Body of pancreas (tissue), 4 donors: ENCODE results near the gene STAT5A. TPM values are rescaled to one million over a fixed set of nuclear protein-coding genes. Genes with fewer than 3 reads are reported as not detected.
A peak's percentile ranks its signal among the peaks of the same experiment; 100 is the strongest.
"Not testable (repeated sequence)": the region's sequence is repeated elsewhere in the genome, so short reads cannot be mapped to it uniquely, and the experiment has no call there.

Experiments
- ATAC-seq: fragments of 150-250 bp; one replicate; pipeline ENCODE4 v1.9.1; 2016
- DNase-seq, 4 donors: peaks; one replicate each; pipeline ENCODE4 v3.0.0-alpha.2; 2019
- H3K27ac ChIP-seq, 4 donors: fragments of 200-600 bp; sonication (generic); 1 replicate in 3 of 4; 2 replicates in 1 of 4; pipeline versions ENCODE4 v1.5.1 to v1.6.1; 2016 to 2019; ENCODE audit warnings: mild to moderate bottlenecking in 1 of 4, mixed read lengths in 1 of 4, moderate library complexity in 1 of 4
- H3K27me3 ChIP-seq, 2 donors: fragments of 200-600 bp; sonication (generic); one replicate each; pipeline ENCODE4 v1.6.0; 2016; ENCODE audit warnings: mild to moderate bottlenecking in 1 of 2
- H3K36me3 ChIP-seq, 2 donors: fragments of 200-600 bp; sonication (generic); replicated peaks in 1 of 2; 2 replicates each; pipeline ENCODE4 v1.5.1; 2016; ENCODE audit warnings: low read depth in 2 of 2; ENCODE audit not compliant: insufficient read depth in 1 of 2
- H3K4me1 ChIP-seq: fragments of 200-600 bp; sonication (generic); one replicate; pipeline ENCODE4 v1.6.0; 2016
- H3K4me3 ChIP-seq, 2 donors: fragments of 200-600 bp; sonication (generic); 1 replicate in 1 of 2; 2 replicates in 1 of 2; pipeline ENCODE4 v1.5.1; 2016 to 2019
- H3K9me3 ChIP-seq, 3 donors: fragments of 200-600 bp; sonication (generic); 1 replicate in 2 of 3; 2 replicates in 1 of 3; pipeline ENCODE4 v1.5.1; 2016
- POLR2A ChIP-seq, 3 donors: fragments of 450-650 bp; IDR thresholded peaks; one replicate each; pipeline ENCODE4 v1.6.1; 2016; ENCODE audit warnings: antibody characterized with exemption in 3 of 3, mild to moderate bottlenecking in 2 of 3
- WGBS, 2 donors: methylation state at CpG; one replicate each; pipeline ENCODE4 v1.1.5; 2017; 5-methylcytosine and 5-hydroxymethylcytosine counted together
- intact Hi-C: fragments of 100-400 bp; cut with DNase I; formaldehyde crosslinking; loops from one replicate; pipeline ENCODE4 v1.15.1; 2023
- total RNA-seq, 2 donors: library from RNA; depleted of rRNA; stranded (reverse); fragments of >200 nt; gene quantifications; one replicate each; pipeline ENCODE4 v1.1.0, GENCODE V29; 2016
- TF ChIP-seq, protein P1 (sequence below), 7 experiments: fragments of 450-650 bp in 4 of 7; fragments of 200-600 bp in 3 of 7; sonication (generic) in 3 of 7; IDR thresholded peaks; one replicate each; pipeline ENCODE4 v1.5.1; 2016 to 2019; ENCODE audit warnings: antibody characterized with exemption in 7 of 7

STAT5A gene
- total RNA-seq, 2 donors from 2014 or later: 25.2 to 52.1 TPM

DNA sequence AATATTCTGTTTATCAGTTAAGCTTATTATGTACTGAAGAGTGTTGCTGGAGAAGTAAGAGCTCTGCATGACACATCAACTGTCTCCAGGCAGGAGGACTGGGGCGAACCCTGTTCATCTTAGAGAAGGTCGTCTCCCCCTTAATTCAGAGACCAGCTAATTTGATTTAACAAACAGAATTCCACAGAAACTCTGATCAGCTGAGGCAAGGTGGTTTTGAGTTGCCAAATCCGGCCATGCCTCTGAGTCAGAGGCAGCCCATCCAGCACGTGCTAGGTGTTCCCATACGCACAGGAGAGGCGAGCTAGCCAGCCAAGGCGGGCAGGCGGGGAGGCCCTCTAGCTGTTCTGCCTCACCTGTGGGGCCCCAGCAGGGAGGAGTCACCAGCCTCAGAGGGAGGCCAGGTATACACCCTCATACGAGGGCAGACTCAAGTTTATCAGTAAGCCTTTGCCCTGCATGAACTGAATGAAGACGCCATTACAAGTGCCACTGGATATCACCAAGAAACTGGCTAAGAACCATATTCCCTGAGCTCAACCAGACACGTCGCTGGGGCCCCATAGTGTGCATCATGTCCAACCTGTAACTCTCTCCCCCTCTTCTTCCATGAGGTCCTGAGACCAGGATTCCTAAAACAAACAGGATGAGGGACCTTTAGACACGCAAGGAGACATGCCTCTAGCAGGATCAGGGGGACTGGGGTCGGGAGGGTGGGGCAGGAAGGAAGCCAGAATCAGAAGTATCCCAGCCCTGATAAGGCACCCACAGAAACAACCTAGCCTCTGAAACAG lies 25.7 kb downstream of the STAT5A start:
- intact Hi-C loops: loop anchor here (10.0 kb wide), 1 partner anchor 201 kb away; no protein-coding TSS in a partner anchor
- Histone ChIP-seq H3K27me3 (no peaks in the 10 kb centered on the region), H3K27ac (no peak overlapping the region), H3K4me1 (peaks cover 30% of the 10 kb centered on the region), H3K9me3 (no peaks in the 10 kb centered on the region), H3K4me3 (no peak overlapping the region), H3K36me3 (peaks cover 0 to 33% of the 10 kb centered on the region in 2 donors)
- ATAC-seq (no peak), DNase-seq (no peak)
- 80 to 91% methylated on average over 13 to 14 of the region's 14 CpGs for WGBS, 2 donors
- TF ChIP-seq, protein P1, sequence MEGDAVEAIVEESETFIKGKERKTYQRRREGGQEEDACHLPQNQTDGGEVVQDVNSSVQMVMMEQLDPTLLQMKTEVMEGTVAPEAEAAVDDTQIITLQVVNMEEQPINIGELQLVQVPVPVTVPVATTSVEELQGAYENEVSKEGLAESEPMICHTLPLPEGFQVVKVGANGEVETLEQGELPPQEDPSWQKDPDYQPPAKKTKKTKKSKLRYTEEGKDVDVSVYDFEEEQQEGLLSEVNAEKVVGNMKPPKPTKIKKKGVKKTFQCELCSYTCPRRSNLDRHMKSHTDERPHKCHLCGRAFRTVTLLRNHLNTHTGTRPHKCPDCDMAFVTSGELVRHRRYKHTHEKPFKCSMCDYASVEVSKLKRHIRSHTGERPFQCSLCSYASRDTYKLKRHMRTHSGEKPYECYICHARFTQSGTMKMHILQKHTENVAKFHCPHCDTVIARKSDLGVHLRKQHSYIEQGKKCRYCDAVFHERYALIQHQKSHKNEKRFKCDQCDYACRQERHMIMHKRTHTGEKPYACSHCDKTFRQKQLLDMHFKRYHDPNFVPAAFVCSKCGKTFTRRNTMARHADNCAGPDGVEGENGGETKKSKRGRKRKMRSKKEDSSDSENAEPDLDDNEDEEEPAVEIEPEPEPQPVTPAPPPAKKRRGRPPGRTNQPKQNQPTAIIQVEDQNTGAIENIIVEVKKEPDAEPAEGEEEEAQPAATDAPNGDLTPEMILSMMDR (IDR thresholded peaks at IDR 0.05): no peak
- TF ChIP-seq POLR2A (IDR thresholded peaks at IDR 0.05): no peak

DNA sequence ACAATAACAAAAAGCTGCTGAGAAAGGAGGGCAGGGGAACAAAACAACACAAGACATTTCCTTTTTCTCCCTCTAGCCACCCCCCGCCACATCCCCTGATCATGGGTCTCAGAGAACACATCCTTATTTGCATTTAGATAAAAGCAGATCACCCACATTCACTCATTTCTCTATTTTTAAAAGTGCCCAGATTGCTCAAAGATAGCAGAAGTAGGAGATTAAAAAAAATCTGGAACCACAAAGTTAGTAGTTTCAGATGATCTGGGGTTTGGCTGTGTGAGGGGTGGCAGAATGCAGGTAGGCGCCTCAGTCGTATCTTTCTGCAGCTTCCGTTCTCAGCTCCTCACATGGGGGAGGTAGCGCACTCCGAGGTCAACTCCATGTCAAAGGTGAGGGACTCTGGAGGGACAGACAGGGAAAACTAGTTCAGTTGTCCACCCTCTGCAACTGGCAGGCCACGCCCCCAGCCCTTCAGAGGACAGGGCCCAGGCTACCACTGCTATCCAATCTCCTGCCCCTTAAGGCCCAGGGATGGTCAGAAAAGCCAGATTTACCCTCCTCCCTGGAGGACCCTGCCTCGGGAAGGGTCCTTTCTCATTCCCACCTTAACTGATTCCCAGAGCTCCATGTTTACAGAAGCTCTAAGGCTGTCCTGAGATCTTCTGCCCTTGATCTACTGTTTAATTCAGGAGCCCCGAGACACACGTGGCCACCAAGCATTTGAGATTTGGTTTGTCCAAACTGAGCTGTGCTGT lies 27.3 kb downstream of the STAT5A start:
- peaks cover 30% of the 10 kb centered on the region for H3K4me1 ChIP-seq
- 79 to 88% methylated on average over 10 of the region's 10 CpGs for WGBS, 2 donors
- intact Hi-C loops: loop anchor here (10.0 kb wide), 1 partner anchor 199 kb away; no protein-coding TSS in a partner anchor

GRCh38 chr17:42316755-42317154 lies 28.5 kb downstream of the STAT5A start:
- H3K36me3 ChIP-seq: peaks cover 0 to 38% of the 10 kb centered on the region in 2 donors
- H3K9me3 ChIP-seq: no peaks in the 10 kb centered on the region
- H3K27ac ChIP-seq: peak overlapping the region in 1 of 4 donors; percentile 22
- H3K4me1 ChIP-seq: peaks cover 23% of the 10 kb centered on the region
- H3K27me3 ChIP-seq: no peaks in the 10 kb centered on the region
- DNase-seq (no peak), ATAC-seq (no peak)
- intact Hi-C loops: loop anchor here (10.0 kb wide), 1 partner anchor 198 kb away; no protein-coding TSS in a partner anchor
- TF ChIP-seq POLR2A (IDR thresholded peaks at IDR 0.05): no peak
- TF ChIP-seq, protein P1 (IDR thresholded peaks at IDR 0.05): no peak
- 84 to 86% methylated on average over 4 of the region's 4 CpGs for WGBS, 2 donors
- H3K4me3 ChIP-seq: no peak overlapping the region

More for the DNA sequence above, 27.3 kb downstream of the STAT5A start:
- Histone ChIP-seq H3K27me3 (no peaks in the 10 kb centered on the region), H3K9me3 (no peaks in the 10 kb centered on the region), H3K36me3 (peaks cover 0 to 37% of the 10 kb centered on the region in 2 donors), H3K27ac (no peak overlapping the region), H3K4me3 (no peak overlapping the region)
- DNase-seq: no peak
- ATAC-seq: no peak
- TF ChIP-seq, protein P1 (IDR thresholded peaks at IDR 0.05): no peak
- TF ChIP-seq POLR2A (IDR thresholded peaks at IDR 0.05): no peak

GRCh38 chr17:42317266-42317845 lies 29.1 kb downstream of the STAT5A start:
- Histone ChIP-seq H3K4me1 (peaks cover 17% of the 10 kb centered on the region), H3K9me3 (no peaks in the 10 kb centered on the region), H3K27me3 (no peaks in the 10 kb centered on the region), H3K4me3 (no peak overlapping the region), H3K27ac (peak overlapping the region in 1 of 4 donors; percentile 22), H3K36me3 (peaks cover 0 to 42% of the 10 kb centered on the region in 2 donors)
- DNase-seq (peak in 2 of 4 donors; percentile 36 to 43), ATAC-seq (peak; percentile 41)
- intact Hi-C loops: loop anchor here (10.0 kb wide), 1 partner anchor 197 kb away; no protein-coding TSS in a partner anchor
- TF ChIP-seq POLR2A (IDR thresholded peaks at IDR 0.05): no peak
- TF ChIP-seq, protein P1 (IDR thresholded peaks at IDR 0.05): peak in 1 of 7 experiments; percentile 17
- WGBS, 2 donors: 21 to 33% methylated on average over 5 of the region's 5 CpGs

- H3K27ac ChIP-seq: peak overlapping the region in 1 of 4 donors; percentile 22
- peaks cover 14% of the 10 kb centered on the region for H3K4me1 ChIP-seq
- not testable (repeated sequence) for ATAC-seq, H3K4me3 ChIP-seq, H3K9me3 ChIP-seq, DNase-seq, H3K27me3 ChIP-seq
- peaks cover 0 to 44% of the 10 kb centered on the region in 2 donors for H3K36me3 ChIP-seq
- intact Hi-C loops: loop anchor here (10.0 kb wide), 1 partner anchor 197 kb away; no protein-coding TSS in a partner anchor
- 88 to 92% methylated on average over 6 of the region's 6 CpGs for WGBS, 2 donors
Observed at GRCh38 chr17:42317967-42318366, 29.7 kb downstream of the STAT5A start.
